ENCODE results near the gene MESP2. TPM values are rescaled to one million over a fixed set of nuclear protein-coding genes. Genes with fewer than 3 reads are reported as not detected.
A peak's percentile ranks its signal among the peaks of the same experiment; 100 is the strongest.

Gene MESP2
- total and polyA plus RNA-seq, 2 of the 13 experiments (the other 11 are each of a cell fraction or from before 2014, with no cell fraction given) = not detected

DNA sequence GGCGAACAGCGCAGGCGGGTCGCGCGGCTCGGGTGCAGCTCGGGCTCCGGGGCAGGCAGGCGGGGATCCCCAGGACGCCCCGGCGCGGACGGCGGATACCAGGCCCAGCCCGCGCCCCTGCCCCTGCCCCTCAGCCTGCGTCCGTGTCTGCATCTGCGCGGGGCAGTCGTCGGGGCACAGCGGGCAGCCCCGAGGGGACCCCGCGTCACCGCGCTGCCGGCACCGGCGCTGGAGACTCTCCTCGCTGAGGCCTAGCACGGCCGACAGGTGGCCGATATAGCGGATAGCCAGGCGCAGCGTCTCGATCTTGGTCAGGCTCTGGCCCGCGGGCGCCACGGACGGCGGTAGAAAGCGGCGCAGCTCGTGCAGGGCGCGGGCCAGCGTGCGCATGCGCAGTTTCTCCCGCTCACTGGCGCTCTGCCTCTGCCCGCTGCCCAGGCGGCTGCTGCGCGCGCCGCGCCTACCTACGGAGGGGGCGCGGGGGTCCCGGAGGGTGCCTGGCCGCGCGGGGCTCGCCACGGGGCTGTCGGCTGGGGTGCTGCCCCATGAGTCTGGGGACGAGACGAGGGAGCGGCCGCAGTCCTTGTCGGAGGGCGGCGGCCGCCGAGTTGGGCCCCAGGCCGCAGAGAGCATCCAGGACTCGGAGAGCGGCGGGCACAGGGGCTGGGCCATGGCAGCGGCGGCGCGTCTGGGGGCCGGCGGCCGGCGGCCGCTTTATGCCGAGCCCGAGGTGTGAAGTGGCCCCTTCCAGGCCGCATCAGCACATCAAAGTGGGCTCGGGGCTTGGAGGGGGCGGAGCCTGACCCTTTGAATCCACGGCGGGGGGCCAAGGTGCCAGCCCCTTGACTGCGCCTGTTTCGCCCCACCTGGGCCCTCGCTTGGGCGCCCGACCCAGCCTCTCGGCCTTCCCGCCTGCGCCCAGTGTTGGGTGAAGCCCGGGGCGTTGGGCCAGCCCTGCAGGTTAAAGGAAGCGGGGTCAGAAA, 25.3 kb upstream of the MESP2 start, which contains the start of gene MESP1 (continued):
- TF ChIP-seq, protein P1, sequence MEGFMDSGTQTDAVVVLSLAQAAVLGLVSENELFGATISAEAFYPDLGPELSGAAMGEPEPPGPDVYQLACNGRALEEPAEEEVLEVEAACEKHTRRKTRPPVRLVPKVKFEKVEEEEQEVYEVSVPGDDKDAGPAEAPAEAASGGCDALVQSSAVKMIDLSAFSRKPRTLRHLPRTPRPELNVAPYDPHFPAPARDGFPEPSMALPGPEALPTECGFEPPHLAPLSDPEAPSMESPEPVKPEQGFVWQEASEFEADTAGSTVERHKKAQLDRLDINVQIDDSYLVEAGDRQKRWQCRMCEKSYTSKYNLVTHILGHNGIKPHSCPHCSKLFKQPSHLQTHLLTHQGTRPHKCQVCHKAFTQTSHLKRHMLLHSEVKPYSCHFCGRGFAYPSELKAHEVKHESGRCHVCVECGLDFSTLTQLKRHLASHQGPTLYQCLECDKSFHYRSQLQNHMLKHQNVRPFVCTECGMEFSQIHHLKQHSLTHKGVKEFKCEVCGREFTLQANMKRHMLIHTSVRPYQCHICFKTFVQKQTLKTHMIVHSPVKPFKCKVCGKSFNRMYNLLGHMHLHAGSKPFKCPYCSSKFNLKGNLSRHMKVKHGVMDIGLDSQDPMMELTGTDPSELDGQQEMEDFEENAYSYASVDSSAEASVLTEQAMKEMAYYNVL (CRISPR knock-in tag; IDR thresholded peaks at IDR 0.05; ENCODE audit: borderline replicate concordance) = no peak
- TF ChIP-seq, protein P2, sequence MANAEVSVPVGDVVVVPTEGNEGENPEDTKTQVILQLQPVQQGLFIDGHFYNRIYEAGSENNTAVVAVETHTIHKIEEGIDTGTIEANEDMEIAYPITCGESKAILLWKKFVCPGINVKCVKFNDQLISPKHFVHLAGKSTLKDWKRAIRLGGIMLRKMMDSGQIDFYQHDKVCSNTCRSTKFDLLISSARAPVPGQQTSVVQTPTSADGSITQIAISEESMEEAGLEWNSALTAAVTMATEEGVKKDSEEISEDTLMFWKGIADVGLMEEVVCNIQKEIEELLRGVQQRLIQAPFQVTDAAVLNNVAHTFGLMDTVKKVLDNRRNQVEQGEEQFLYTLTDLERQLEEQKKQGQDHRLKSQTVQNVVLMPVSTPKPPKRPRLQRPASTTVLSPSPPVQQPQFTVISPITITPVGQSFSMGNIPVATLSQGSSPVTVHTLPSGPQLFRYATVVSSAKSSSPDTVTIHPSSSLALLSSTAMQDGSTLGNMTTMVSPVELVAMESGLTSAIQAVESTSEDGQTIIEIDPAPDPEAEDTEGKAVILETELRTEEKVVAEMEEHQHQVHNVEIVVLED (CRISPR knock-in tag; IDR thresholded peaks at IDR 0.05; ENCODE audit: borderline replicate concordance) = peak; percentile 71
- no peak for TF ChIP-seq NCOA2 (CRISPR knock-in tag; IDR thresholded peaks at IDR 0.05)
- TF ChIP-seq ATRX (CRISPR knock-in tag; IDR thresholded peaks at IDR 0.05; ENCODE audit: borderline replicate concordance) = no peak
- no peak for TF ChIP-seq STAT5B (CRISPR knock-in tag; IDR thresholded peaks at IDR 0.05)
- TF ChIP-seq MAZ (IDR thresholded peaks at IDR 0.05; ENCODE audit: borderline replicate concordance, low read depth, low read length) = no peak
- no peak for TF ChIP-seq MAZ (CRISPR knock-in tag; IDR thresholded peaks at IDR 0.05; ENCODE audit: low read depth)
- TF ChIP-seq, protein P3, sequence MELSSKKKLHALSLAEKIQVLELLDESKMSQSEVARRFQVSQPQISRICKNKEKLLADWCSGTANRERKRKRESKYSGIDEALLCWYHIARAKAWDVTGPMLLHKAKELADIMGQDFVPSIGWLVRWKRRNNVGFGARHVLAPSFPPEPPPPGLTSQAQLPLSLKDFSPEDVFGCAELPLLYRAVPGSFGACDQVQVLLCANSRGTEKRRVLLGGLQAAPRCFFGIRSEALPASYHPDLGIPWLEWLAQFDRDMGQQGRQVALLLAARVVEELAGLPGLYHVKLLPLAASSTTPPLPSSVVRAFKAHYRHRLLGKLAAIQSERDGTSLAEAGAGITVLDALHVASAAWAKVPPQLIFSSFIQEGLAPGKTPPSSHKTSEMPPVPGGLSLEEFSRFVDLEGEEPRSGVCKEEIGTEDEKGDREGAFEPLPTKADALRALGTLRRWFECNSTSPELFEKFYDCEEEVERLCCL (CRISPR knock-in tag; IDR thresholded peaks at IDR 0.05; ENCODE audit: borderline replicate concordance) = no peak
- no peak for TF ChIP-seq NFIC (IDR thresholded peaks at IDR 0.05; ENCODE audit: low read length)
- 0 out of 2 replicates have a peak, but pooled peaks have one; percentile 24 for TF ChIP-seq TARDBP (CRISPR knock-in tag; IDR thresholded peaks at IDR 0.05)
- TF ChIP-seq HOXA7 (CRISPR knock-in tag; IDR thresholded peaks at IDR 0.05) = no peak
- TF ChIP-seq MAFF (IDR thresholded peaks at IDR 0.05; ENCODE audit: low read depth, low read length) = no peak
- TF ChIP-seq, protein P4, sequence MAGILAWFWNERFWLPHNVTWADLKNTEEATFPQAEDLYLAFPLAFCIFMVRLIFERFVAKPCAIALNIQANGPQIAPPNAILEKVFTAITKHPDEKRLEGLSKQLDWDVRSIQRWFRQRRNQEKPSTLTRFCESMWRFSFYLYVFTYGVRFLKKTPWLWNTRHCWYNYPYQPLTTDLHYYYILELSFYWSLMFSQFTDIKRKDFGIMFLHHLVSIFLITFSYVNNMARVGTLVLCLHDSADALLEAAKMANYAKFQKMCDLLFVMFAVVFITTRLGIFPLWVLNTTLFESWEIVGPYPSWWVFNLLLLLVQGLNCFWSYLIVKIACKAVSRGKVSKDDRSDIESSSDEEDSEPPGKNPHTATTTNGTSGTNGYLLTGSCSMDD (CRISPR knock-in tag; IDR thresholded peaks at IDR 0.05) = no peak
- TF ChIP-seq NR2F6 (IDR thresholded peaks at IDR 0.05) = no peak
- peak; percentile 29; the same call in 1 of the 2 replicates for TF ChIP-seq NR2F6 (CRISPR knock-in tag; IDR thresholded peaks at IDR 0.05)
- no peak for TF ChIP-seq ZNF260 (CRISPR knock-in tag; IDR thresholded peaks at IDR 0.05; ENCODE audit: borderline replicate concordance, low read depth)
- no peak for TF ChIP-seq ATAD3A (CRISPR knock-in tag; IDR thresholded peaks at IDR 0.05)
- TF ChIP-seq, protein P5, sequence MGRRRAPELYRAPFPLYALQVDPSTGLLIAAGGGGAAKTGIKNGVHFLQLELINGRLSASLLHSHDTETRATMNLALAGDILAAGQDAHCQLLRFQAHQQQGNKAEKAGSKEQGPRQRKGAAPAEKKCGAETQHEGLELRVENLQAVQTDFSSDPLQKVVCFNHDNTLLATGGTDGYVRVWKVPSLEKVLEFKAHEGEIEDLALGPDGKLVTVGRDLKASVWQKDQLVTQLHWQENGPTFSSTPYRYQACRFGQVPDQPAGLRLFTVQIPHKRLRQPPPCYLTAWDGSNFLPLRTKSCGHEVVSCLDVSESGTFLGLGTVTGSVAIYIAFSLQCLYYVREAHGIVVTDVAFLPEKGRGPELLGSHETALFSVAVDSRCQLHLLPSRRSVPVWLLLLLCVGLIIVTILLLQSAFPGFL (CRISPR knock-in tag; IDR thresholded peaks at IDR 0.05) = 0 out of 2 replicates have a peak, but pooled peaks have one; percentile 66
- no peak for TF ChIP-seq CAMTA2 (CRISPR knock-in tag; IDR thresholded peaks at IDR 0.05; ENCODE audit: borderline replicate concordance)
- peak; percentile 54; the same call in 1 of the 2 replicates for TF ChIP-seq ZNF749 (CRISPR knock-in tag; IDR thresholded peaks at IDR 0.05; ENCODE audit: borderline replicate concordance)
- no peak for TF ChIP-seq TRIM24 (CRISPR knock-in tag; IDR thresholded peaks at IDR 0.05)
- TF ChIP-seq ZNF605 (CRISPR knock-in tag; IDR thresholded peaks at IDR 0.05) = no peak
- no peak for TF ChIP-seq ZNF256 (CRISPR knock-in tag; conservative IDR thresholded peaks at IDR 0.05)
